HepG2 (cell line): ENCODE data around the gene IRF5. TPM values are rescaled to one million over a fixed set of nuclear protein-coding genes. Genes with fewer than 3 reads are reported as not detected.

ENCODE experiments used
- ATAC-seq: fragments of 200-7000 bp; cut with Tn5 transposase; 3 replicates; pipeline ENCODE4 v1.9.1; 2020; ENCODE audit warnings: mild to moderate bottlenecking, moderate library complexity
- Bru-seq: library from RNA; stranded (reverse); fragments of 400-500 nt; gene quantifications from one replicate; lab custom pipeline; 2021; lab: Mats Ljungman, UMichigan
- BruChase-seq, 2 experiments: library from RNA; stranded (reverse); fragments of 400-500 nt; gene quantifications; one replicate each; lab custom pipeline; 2021; lab: Mats Ljungman, UMichigan
- BruUV-seq: library from RNA; stranded (reverse); fragments of 400-500 nt; replicated peaks from 2 replicates; lab custom pipeline; 2021; lab: Mats Ljungman, UMichigan
- CTCF ChIA-PET: fragments of 300-600 bp; formaldehyde crosslinking; extraction: SDS; loops from one replicate; lab custom pipeline; 2021; ENCODE audit warnings: low total read pairs, inconsistent platforms, low intra/inter-chr PET ratio; lab: Yijun Ruan, JAX
- POLR2A ChIA-PET: fragments of 350-600 bp; sonication (Branson Sonifier 250); formaldehyde crosslinking; loops from one replicate; lab custom pipeline; 2020; ENCODE audit warnings: antibody characterized with exemption, inconsistent platforms; lab: Yijun Ruan, JAX
- DNase-seq: peaks from one replicate; pipeline ENCODE4 v3.0.0-alpha.2; 2015; ENCODE audit warnings: low spot score
- FAIRE-seq: peaks from 3 replicates; lab custom pipeline; 2011; peaks lifted over from hg19 to GRCh38; lab: Jason Lieb, UNC
- H2AFZ ChIP-seq: one replicate; pipeline ENCODE4 v1.6.1; 2011; ENCODE audit warnings: low read length, inconsistent platforms
- H3K27ac ChIP-seq: fragments of 300-600 bp; 3 replicates; pipeline ENCODE4 v1.8.0; 2011; ENCODE audit warnings: mixed run types, mild to moderate bottlenecking, mixed read lengths, low read length, inconsistent platforms; ENCODE audit not compliant: insufficient read depth; ENCODE audit errors: extremely low read length
- H3K27me3 ChIP-seq, 2 experiments: fragments of 200-600 bp in 1 of 2; 2 replicates in 1 of 2; 3 replicates in 1 of 2; pipeline versions ENCODE4 v1.6.0 to v1.8.0; 2011; ENCODE audit warnings: low read length in 2 of 2, mild to moderate bottlenecking in 2 of 2, moderate library complexity in 2 of 2, inconsistent platforms in 1 of 2; ENCODE audit not compliant: insufficient read depth in 2 of 2, control insufficient read depth in 1 of 2
- H3K36me3 ChIP-seq, 2 experiments: fragments of 200-600 bp in 1 of 2; replicated peaks in 1 of 2; 2 replicates in 1 of 2; 3 replicates in 1 of 2; pipeline versions ENCODE4 v1.5.1 to v1.8.0; 2011; ENCODE audit warnings: low read length in 2 of 2, inconsistent platforms in 1 of 2; ENCODE audit not compliant: insufficient read depth in 2 of 2, control insufficient read depth in 1 of 2
- H3K4me1 ChIP-seq: 2 replicates; pipeline ENCODE4 v1.5.1; 2012; ENCODE audit warnings: low read length, inconsistent platforms; ENCODE audit not compliant: insufficient read depth
- H3K4me2 ChIP-seq: 2 replicates; pipeline ENCODE4 v1.6.0; 2011; ENCODE audit warnings: low read depth, low read length, inconsistent platforms
- H3K4me3 ChIP-seq, 3 experiments: fragments of 200-600 bp in 1 of 3; sonication (generic), shearing (Covaris generic) in 1 of 3; replicated peaks in 1 of 3; 2 replicates each; pipeline ENCODE4 v1.5.1; 2011 to 2016; ENCODE audit warnings: low read length in 3 of 3, inconsistent platforms in 2 of 3, low read depth in 2 of 3, mild to moderate bottlenecking in 2 of 3, control low read depth in 1 of 3, mixed read lengths in 1 of 3; ENCODE audit not compliant: insufficient read depth in 1 of 3
- H3K79me2 ChIP-seq: one replicate; pipeline ENCODE4 v1.6.1; 2011; ENCODE audit warnings: low read length, inconsistent platforms; ENCODE audit not compliant: insufficient read depth
- H3K9ac ChIP-seq: 2 replicates; pipeline ENCODE4 v1.6.0; 2011; ENCODE audit warnings: mild to moderate bottlenecking, low read depth, low read length, inconsistent platforms; ENCODE audit not compliant: insufficient read depth
- H3K9me3 ChIP-seq: 2 replicates; pipeline ENCODE4 v1.5.1; 2012; ENCODE audit warnings: mild to moderate bottlenecking, low read length
- H4K20me1 ChIP-seq: 2 replicates; pipeline ENCODE4 v1.6.0; 2011; ENCODE audit warnings: inconsistent platforms, mild to moderate bottlenecking, low read length, moderate library complexity; ENCODE audit not compliant: insufficient read depth
- HES4 ChIP-seq: sonication (generic); formaldehyde crosslinking; IDR thresholded peaks from 2 replicates; pipeline ENCODE4 v1.9.0; 2021; ENCODE audit warnings: mild to moderate bottlenecking, missing genetic modification reagents, borderline replicate concordance
- JDP2 ChIP-seq: sonication (generic); formaldehyde crosslinking; IDR thresholded peaks from 2 replicates; pipeline ENCODE4 v1.8.1; 2022; ENCODE audit warnings: missing genetic modification reagents, borderline replicate concordance
- MED1 ChIP-seq: sonication (generic); formaldehyde crosslinking; IDR thresholded peaks from 2 replicates; pipeline ENCODE4 v1.4.0; 2020; ENCODE audit warnings: missing genetic modification reagents
- MYNN ChIP-seq: sonication (generic); formaldehyde crosslinking; IDR thresholded peaks from 2 replicates; pipeline ENCODE4 v1.4.0; 2020; ENCODE audit warnings: mild to moderate bottlenecking, low read depth, missing genetic modification reagents
- SIN3B ChIP-seq: fragments of 150-350 bp; IDR thresholded peaks from 2 replicates; pipeline ENCODE4 v1.6.1; 2014; ENCODE audit warnings: low read length
- ZFX ChIP-seq: sonication (generic); formaldehyde crosslinking; IDR thresholded peaks from 2 replicates; pipeline ENCODE4 v1.4.0; 2020; ENCODE audit warnings: mild to moderate bottlenecking, low read depth, missing genetic modification reagents, moderate library complexity
- ZNF256 ChIP-seq: sonication (generic); formaldehyde crosslinking; conservative IDR thresholded peaks from 2 replicates; pipeline ENCODE4 v1.4.0; 2020; ENCODE audit warnings: missing genetic modification reagents
- ZNF264 ChIP-seq: sonication (generic); formaldehyde crosslinking; IDR thresholded peaks from 2 replicates; pipeline ENCODE4 v1.4.0; 2020; ENCODE audit warnings: missing genetic modification reagents
- ZNF333 ChIP-seq: sonication (generic); formaldehyde crosslinking; IDR thresholded peaks from 2 replicates; pipeline ENCODE4 v1.4.0; 2020; ENCODE audit warnings: mild to moderate bottlenecking, missing genetic modification reagents, borderline replicate concordance
- ZSCAN29 ChIP-seq: sonication (generic); formaldehyde crosslinking; conservative IDR thresholded peaks from 2 replicates; pipeline ENCODE4 v1.4.0; 2020; ENCODE audit warnings: mild to moderate bottlenecking, missing genetic modification reagents
- WGBS: methylation state at CpG from one replicate; pipeline ENCODE4 v1.1.6; 2017; ENCODE audit warnings: low lambda C conversion rate; 5-methylcytosine and 5-hydroxymethylcytosine counted together
- in situ Hi-C: cut with HindIII; loops from 2 replicates; pipeline ENCODE4 v1.10.0; 2017; ENCODE audit warnings: low pct_unique_long_range_greater_than_20kb; ENCODE audit not compliant: extremely low pct_ligation_motif_present
- intact Hi-C: fragments of 100-400 bp; cut with micrococcal nuclease; formaldehyde crosslinking; loops from one replicate; pipeline ENCODE4 v1.10.0; 2022; ENCODE audit not compliant: unreplicated experiment
- long read RNA-seq, 2 experiments: library from RNA in 1 of 2; library from polyadenylated mRNA in 1 of 2; stranded (forward) in 1 of 2; unstranded in 1 of 2; transcript quantifications; one replicate each; pipeline ENCODE4 v2.0.0, GENCODE V29; 2019 to 2022
- polyA minus RNA-seq, 3 experiments: library from RNA; depleted of rRNA, polyadenylated mRNA; stranded (reverse); fragments of >200 nt; gene quantifications; 2 replicates each; pipeline ENCODE4 v1.2.3, GENCODE V29; 2011; ENCODE audit warnings: low replicate concordance in 1 of 3
- polyA plus RNA-seq, 8 experiments: library from polyadenylated mRNA; depleted of rRNA in 3 of 8; stranded (reverse) in 7 of 8; unstranded in 1 of 8; fragments of >200 nt; fragmentation: Illumina TruSeq in 4 of 8; extraction: Trizol in 4 of 8; gene quantifications; 2 replicates each; pipeline versions ENCODE4 v1.2.1 to v1.2.3, GENCODE V29; 2011 to 2016; ENCODE audit warnings: low read depth in 4 of 8, missing spikeins in 1 of 8, mixed read lengths in 1 of 8; ENCODE audit not compliant: insufficient read depth in 1 of 8
- total RNA-seq, 5 experiments: library from RNA; depleted of rRNA; stranded (reverse); fragments of >200 nt; fragmentation: Illumina TruSeq; extraction: Trizol; gene quantifications; 2 replicates each; pipeline ENCODE4 v1.2.3, GENCODE V29; 2016; ENCODE audit warnings: low read depth in 1 of 5
- TF ChIP-seq, protein P1 (sequence below): sonication (generic); formaldehyde crosslinking; IDR thresholded peaks from 2 replicates; pipeline ENCODE4 v1.5.1; 2020; ENCODE audit warnings: mild to moderate bottlenecking, missing genetic modification reagents, borderline replicate concordance

The IRF5 gene, protein sequence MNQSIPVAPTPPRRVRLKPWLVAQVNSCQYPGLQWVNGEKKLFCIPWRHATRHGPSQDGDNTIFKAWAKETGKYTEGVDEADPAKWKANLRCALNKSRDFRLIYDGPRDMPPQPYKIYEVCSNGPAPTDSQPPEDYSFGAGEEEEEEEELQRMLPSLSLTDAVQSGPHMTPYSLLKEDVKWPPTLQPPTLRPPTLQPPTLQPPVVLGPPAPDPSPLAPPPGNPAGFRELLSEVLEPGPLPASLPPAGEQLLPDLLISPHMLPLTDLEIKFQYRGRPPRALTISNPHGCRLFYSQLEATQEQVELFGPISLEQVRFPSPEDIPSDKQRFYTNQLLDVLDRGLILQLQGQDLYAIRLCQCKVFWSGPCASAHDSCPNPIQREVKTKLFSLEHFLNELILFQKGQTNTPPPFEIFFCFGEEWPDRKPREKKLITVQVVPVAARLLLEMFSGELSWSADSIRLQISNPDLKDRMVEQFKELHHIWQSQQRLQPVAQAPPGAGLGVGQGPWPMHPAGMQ
- total RNA-seq (2016; rRNA removed; fragmentation: Illumina TruSeq; extraction: Trizol) (2.0 and 2.9 TPM in 2 replicates), polyA plus RNA-seq (2011; rRNA removed) (2.0 and 2.4 TPM in 2 replicates), polyA minus RNA-seq (2011; rRNA and poly(A)+ RNA removed; ENCODE audit: low replicate concordance) (0.61 and 1.8 TPM in 2 replicates), Bru-seq, nascent RNA (percentile 38 among the genes with signal in this experiment), BruChase-seq, experiment 1, labeled RNA remaining after a 6-hour chase (percentile 40 among the genes with signal in this experiment), BruChase-seq, experiment 2, labeled RNA remaining after a 2-hour chase (percentile 38 among the genes with signal in this experiment)
- total RNA-seq (2016; cell fraction: cytosol; rRNA removed; fragmentation: Illumina TruSeq; extraction: Trizol; ENCODE audit: low read depth): 1.1 and 1.9 TPM in 2 replicates
- total RNA-seq (2016; cell fraction: insoluble cytoplasmic fraction; rRNA removed; fragmentation: Illumina TruSeq; extraction: Trizol): 1.9 and 3.1 TPM in 2 replicates
- total RNA-seq (2016; cell fraction: membrane; rRNA removed; fragmentation: Illumina TruSeq; extraction: Trizol): 2.0 and 3.2 TPM in 2 replicates
- total RNA-seq (2016; cell fraction: nucleus; rRNA removed; fragmentation: Illumina TruSeq; extraction: Trizol): 2.9 and 3.4 TPM in 2 replicates
- polyA plus RNA-seq (2011; cell fraction: cytosol; rRNA removed): 1.2 and 1.5 TPM in 2 replicates
- 9.9 and 12.9 TPM in 2 replicates for polyA plus RNA-seq (2011; cell fraction: nucleus; rRNA removed)
- 0.66 and 0.88 TPM in 2 replicates for polyA plus RNA-seq (2012)
- polyA plus RNA-seq (2016; cell fraction: cytosol; fragmentation: Illumina TruSeq; extraction: Trizol; ENCODE audit: low read depth): 1.1 TPM in 2 replicates
- 2.0 and 3.3 TPM in 2 replicates for polyA plus RNA-seq (2016; cell fraction: insoluble cytoplasmic fraction; fragmentation: Illumina TruSeq; extraction: Trizol; ENCODE audit: low read depth)
- 1.5 and 2.4 TPM in 2 replicates for polyA plus RNA-seq (2016; cell fraction: membrane; fragmentation: Illumina TruSeq; extraction: Trizol; ENCODE audit: low read depth)
- 9.3 and 11.8 TPM in 2 replicates for polyA plus RNA-seq (2016; cell fraction: nucleus; fragmentation: Illumina TruSeq; extraction: Trizol; ENCODE audit: insufficient read depth, low read depth)
- polyA minus RNA-seq (2011; cell fraction: cytosol; rRNA and poly(A)+ RNA removed): 0.79 and 1.8 TPM in 2 replicates
- 0.52 and 1.1 TPM in 2 replicates for polyA minus RNA-seq (2011; cell fraction: nucleus; rRNA and poly(A)+ RNA removed)
- long read RNA-seq, experiment 1: 0 reads
- long read RNA-seq, experiment 2, partial matches to known transcripts: 4 of 9 reads
- long read RNA-seq, experiment 2, other reads (novel, unspliced or antisense): 3 of 9 reads

DNA sequence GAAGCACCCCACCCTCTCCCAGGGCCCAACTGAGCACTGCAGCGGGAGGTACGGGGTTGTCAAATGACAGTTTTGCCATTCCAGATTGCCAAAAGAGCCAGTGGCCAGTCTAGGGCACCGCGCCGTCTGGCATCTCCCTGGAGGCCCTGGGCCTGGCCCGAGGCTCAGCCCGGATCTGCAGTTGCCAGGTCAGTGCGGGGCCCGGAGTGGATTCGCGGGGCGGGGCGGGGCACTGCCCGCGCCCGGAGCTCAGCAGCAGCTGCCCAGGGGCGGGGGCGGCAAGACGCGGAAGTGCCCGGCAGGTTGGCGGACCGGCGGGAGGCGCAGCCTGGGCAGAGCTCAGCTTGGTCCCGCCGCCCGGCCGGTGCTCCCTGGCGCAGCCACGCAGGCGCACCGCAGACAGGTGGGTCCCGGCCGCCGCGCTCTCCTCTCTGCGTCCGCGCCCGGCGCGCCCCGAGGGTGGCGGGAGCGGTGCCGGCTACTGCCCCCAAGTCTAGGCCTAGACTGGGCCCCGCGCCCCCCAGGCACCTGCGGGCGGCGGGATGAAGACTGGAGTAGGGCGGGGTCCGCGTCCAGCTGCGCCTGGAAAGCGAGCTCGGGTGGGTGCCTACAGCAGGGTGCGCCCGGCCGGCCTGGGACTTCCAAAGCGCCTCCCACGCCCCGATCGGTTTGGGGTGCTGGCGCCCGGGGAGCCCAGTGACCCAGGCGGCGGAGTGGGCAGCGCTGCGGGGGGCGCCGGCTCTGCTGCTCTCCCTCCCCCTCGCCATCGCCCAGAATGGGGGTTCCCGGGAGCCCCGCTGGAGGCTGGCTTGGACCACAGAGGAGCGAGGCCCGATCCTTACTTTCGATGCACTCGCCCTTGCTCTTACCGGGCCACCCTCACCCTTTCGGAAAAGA lies at the start of gene IRF5:
TSS of gene IRF5 (plus strand) at position 281 of the 897 bp plus-strand sequence. CDS start 4,155 bp downstream, outside the sequence.
- H2AFZ ChIP-seq: no peak within 1 kb of the TSS
- H3K9me3 ChIP-seq: no peaks in the 10 kb centered on the region
- H3K36me3 ChIP-seq: no peaks in the 10 kb centered on the region
- no peak within 1 kb of the TSS for H3K9ac ChIP-seq
- ChIA-PET CTCF (no interaction called here), POLR2A (no interaction called here)
- peaks cover 1 to 29% of the 10 kb centered on the region in 2 experiments; a peak in 4 of 5 replicates for H3K27me3 ChIP-seq
- peak within 1 kb of the TSS; percentile 92 for H3K4me2 ChIP-seq
- H3K79me2 ChIP-seq: no peaks in the 10 kb centered on the region
- no peaks in the 10 kb centered on the region for H4K20me1 ChIP-seq
- no CpG with 5 or more reads among the region's 83 CpGs for WGBS
- BruUV-seq: no TSS peak
- no peak within 1 kb of the TSS for H3K27ac ChIP-seq
- FAIRE-seq (no peak), ATAC-seq (peak; percentile 47), DNase-seq (no peak)
- in situ Hi-C loops: no loop called here
- intact Hi-C loops: loop anchor here (2.0 kb wide), 1 partner anchor 33 kb away; no protein-coding TSS in a partner anchor
- peak within 1 kb of the TSS; percentile 56 to 75 (median 57) for H3K4me3 ChIP-seq
- H3K4me1 ChIP-seq: peaks cover 78% of the 10 kb centered on the region
- TF ChIP-seq, protein P1, sequence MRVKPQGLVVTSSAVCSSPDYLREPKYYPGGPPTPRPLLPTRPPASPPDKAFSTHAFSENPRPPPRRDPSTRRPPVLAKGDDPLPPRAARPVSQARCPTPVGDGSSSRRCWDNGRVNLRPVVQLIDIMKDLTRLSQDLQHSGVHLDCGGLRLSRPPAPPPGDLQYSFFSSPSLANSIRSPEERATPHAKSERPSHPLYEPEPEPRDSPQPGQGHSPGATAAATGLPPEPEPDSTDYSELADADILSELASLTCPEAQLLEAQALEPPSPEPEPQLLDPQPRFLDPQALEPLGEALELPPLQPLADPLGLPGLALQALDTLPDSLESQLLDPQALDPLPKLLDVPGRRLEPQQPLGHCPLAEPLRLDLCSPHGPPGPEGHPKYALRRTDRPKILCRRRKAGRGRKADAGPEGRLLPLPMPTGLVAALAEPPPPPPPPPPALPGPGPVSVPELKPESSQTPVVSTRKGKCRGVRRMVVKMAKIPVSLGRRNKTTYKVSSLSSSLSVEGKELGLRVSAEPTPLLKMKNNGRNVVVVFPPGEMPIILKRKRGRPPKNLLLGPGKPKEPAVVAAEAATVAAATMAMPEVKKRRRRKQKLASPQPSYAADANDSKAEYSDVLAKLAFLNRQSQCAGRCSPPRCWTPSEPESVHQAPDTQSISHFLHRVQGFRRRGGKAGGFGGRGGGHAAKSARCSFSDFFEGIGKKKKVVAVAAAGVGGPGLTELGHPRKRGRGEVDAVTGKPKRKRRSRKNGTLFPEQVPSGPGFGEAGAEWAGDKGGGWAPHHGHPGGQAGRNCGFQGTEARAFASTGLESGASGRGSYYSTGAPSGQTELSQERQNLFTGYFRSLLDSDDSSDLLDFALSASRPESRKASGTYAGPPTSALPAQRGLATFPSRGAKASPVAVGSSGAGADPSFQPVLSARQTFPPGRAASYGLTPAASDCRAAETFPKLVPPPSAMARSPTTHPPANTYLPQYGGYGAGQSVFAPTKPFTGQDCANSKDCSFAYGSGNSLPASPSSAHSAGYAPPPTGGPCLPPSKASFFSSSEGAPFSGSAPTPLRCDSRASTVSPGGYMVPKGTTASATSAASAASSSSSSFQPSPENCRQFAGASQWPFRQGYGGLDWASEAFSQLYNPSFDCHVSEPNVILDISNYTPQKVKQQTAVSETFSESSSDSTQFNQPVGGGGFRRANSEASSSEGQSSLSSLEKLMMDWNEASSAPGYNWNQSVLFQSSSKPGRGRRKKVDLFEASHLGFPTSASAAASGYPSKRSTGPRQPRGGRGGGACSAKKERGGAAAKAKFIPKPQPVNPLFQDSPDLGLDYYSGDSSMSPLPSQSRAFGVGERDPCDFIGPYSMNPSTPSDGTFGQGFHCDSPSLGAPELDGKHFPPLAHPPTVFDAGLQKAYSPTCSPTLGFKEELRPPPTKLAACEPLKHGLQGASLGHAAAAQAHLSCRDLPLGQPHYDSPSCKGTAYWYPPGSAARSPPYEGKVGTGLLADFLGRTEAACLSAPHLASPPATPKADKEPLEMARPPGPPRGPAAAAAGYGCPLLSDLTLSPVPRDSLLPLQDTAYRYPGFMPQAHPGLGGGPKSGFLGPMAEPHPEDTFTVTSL (CRISPR knock-in tag): no peak
- TF ChIP-seq MED1 (CRISPR knock-in tag): no peak
- no peak for TF ChIP-seq ZNF264 (CRISPR knock-in tag)
- no peak for TF ChIP-seq HES4 (CRISPR knock-in tag)
- peak; percentile 54 for TF ChIP-seq ZFX (CRISPR knock-in tag)
- no peak for TF ChIP-seq SIN3B
- TF ChIP-seq MYNN: no peak
- no peak for TF ChIP-seq ZSCAN29 (CRISPR knock-in tag)
- TF ChIP-seq ZNF256: no peak
- TF ChIP-seq ZNF333 (CRISPR knock-in tag): peak; percentile 56; the same call in 1 of the 2 replicates
- no peak for TF ChIP-seq JDP2 (CRISPR knock-in tag)
